Stimulated activated naive CD8-positive, alpha-beta T cell treated with anti-CD3 and anti-CD28 coated beads, Interleukin-15, amount 100 ng/mL, for 72 hours (primary cell): ENCODE data around the gene SUCO.
A peak's percentile ranks its signal among the peaks of the same experiment; 100 is the strongest.

Source experiments
- ATAC-seq: fragments of 150-1000 bp; cut with Tn5 transposase; 2 replicates; pipeline ENCODE4 v1.10.0; 2021; ENCODE audit warnings: mild to moderate bottlenecking, moderate library complexity
- DNase-seq, 2 donors: peaks; one replicate each; pipeline ENCODE4 v3.0.0; 2021 to 2022
- H3K27ac Mint-ChIP-seq, 2 donors: one replicate each; pipeline ENCODE4 v1.8.0; 2022; ENCODE audit warnings: mild to moderate bottlenecking in 2 of 2, mixed read lengths in 2 of 2, moderate library complexity in 2 of 2
- H3K27me3 Mint-ChIP-seq: one replicate; pipeline ENCODE4 v1.8.0; 2022; ENCODE audit warnings: mixed read lengths
- H3K4me1 Mint-ChIP-seq: one replicate; pipeline ENCODE4 v1.8.0; 2022; ENCODE audit warnings: mild to moderate bottlenecking, mixed read lengths
- H3K4me3 Mint-ChIP-seq, 2 donors: one replicate each; pipeline ENCODE4 v1.8.0; 2022; ENCODE audit warnings: mild to moderate bottlenecking in 2 of 2, mixed read lengths in 2 of 2, moderate library complexity in 1 of 2
- H3K9me3 Mint-ChIP-seq, 2 donors: one replicate each; pipeline ENCODE4 v1.8.0; 2022; ENCODE audit warnings: mixed read lengths in 2 of 2

SUCO gene

GRCh38 chr1:172507741-172508140, 25.2 kb upstream of the SUCO start:
- no peak overlapping the region for H3K4me3 Mint-ChIP-seq
- no peak for DNase-seq
- no peak for ATAC-seq
- no peaks in the 10 kb centered on the region for H3K9me3 Mint-ChIP-seq
- H3K27ac Mint-ChIP-seq, result no peak overlapping the region
- no peaks in the 10 kb centered on the region for H3K4me1 Mint-ChIP-seq
- no peaks in the 10 kb centered on the region for H3K27me3 Mint-ChIP-seq

- ATAC-seq, result no peak
- Mint-ChIP-seq H3K4me1 (no peaks in the 10 kb centered on the region), H3K4me3 (no peak overlapping the region), H3K27ac (no peak overlapping the region), H3K9me3 (no peaks in the 10 kb centered on the region), H3K27me3 (no peaks in the 10 kb centered on the region)
- DNase-seq, result no peak
Measured at GRCh38 chr1:172510479-172510878, 22.5 kb upstream of the SUCO start.

GRCh38 chr1:172512591-172512990, 20.4 kb upstream of the SUCO start:
- no peak overlapping the region for H3K27ac Mint-ChIP-seq
- no peaks in the 10 kb centered on the region for H3K4me1 Mint-ChIP-seq
- DNase-seq (no peak), ATAC-seq (no peak)
- H3K9me3 Mint-ChIP-seq, result no peaks in the 10 kb centered on the region
- H3K4me3 Mint-ChIP-seq, result no peak overlapping the region
- H3K27me3 Mint-ChIP-seq, result no peaks in the 10 kb centered on the region

GRCh38 chr1:172513479-172513878, 19.5 kb upstream of the SUCO start:
- ATAC-seq (no peak), DNase-seq (no peak)
- Mint-ChIP-seq H3K4me1 (no peaks in the 10 kb centered on the region), H3K27ac (no peak overlapping the region), H3K27me3 (no peaks in the 10 kb centered on the region), H3K9me3 (no peaks in the 10 kb centered on the region), H3K4me3 (no peak overlapping the region)

- Mint-ChIP-seq H3K4me3 (no peak overlapping the region), H3K4me1 (no peaks in the 10 kb centered on the region), H3K27ac (no peak overlapping the region), H3K9me3 (no peaks in the 10 kb centered on the region), H3K27me3 (no peaks in the 10 kb centered on the region)
- ATAC-seq, result no peak
- no peak for DNase-seq
Measured at GRCh38 chr1:172514108-172514507, 18.8 kb upstream of the SUCO start.

- Mint-ChIP-seq H3K9me3 (no peaks in the 10 kb centered on the region), H3K27ac (no peak overlapping the region), H3K4me3 (no peak overlapping the region), H3K27me3 (no peaks in the 10 kb centered on the region), H3K4me1 (no peaks in the 10 kb centered on the region)
- no peak for ATAC-seq
- DNase-seq, result no peak
Measured at GRCh38 chr1:172515436-172515835, 17.5 kb upstream of the SUCO start.

- no peaks in the 10 kb centered on the region for H3K27me3 Mint-ChIP-seq
- no peaks in the 10 kb centered on the region for H3K4me1 Mint-ChIP-seq
- no peak overlapping the region for H3K27ac Mint-ChIP-seq
- DNase-seq (no peak), ATAC-seq (no peak)
- H3K4me3 Mint-ChIP-seq, result no peak overlapping the region
- no peaks in the 10 kb centered on the region for H3K9me3 Mint-ChIP-seq
Measured at GRCh38 chr1:172515927-172516326, 17.0 kb upstream of the SUCO start.

GRCh38 chr1:172517081-172517480, 15.9 kb upstream of the SUCO start:
- no peak overlapping the region for H3K27ac Mint-ChIP-seq
- DNase-seq, result no peak
- ATAC-seq, result no peak
- H3K4me1 Mint-ChIP-seq, result no peaks in the 10 kb centered on the region
- H3K9me3 Mint-ChIP-seq, result no peaks in the 10 kb centered on the region
- no peaks in the 10 kb centered on the region for H3K27me3 Mint-ChIP-seq
- no peak overlapping the region for H3K4me3 Mint-ChIP-seq

GRCh38 chr1:172517545-172517944, 15.4 kb upstream of the SUCO start:
- Mint-ChIP-seq H3K27ac (no peak overlapping the region), H3K27me3 (no peaks in the 10 kb centered on the region), H3K4me3 (no peak overlapping the region), H3K9me3 (no peaks in the 10 kb centered on the region), H3K4me1 (no peaks in the 10 kb centered on the region)
- no peak for ATAC-seq
- DNase-seq, result no peak

GRCh38 chr1:172529304-172529703, 3.6 kb upstream of the SUCO start:
- peaks cover 22% of the 10 kb centered on the region for H3K4me1 Mint-ChIP-seq
- ATAC-seq, result no peak
- H3K4me3 Mint-ChIP-seq, result no peak overlapping the region
- DNase-seq, result no peak
- no peaks in the 10 kb centered on the region for H3K9me3 Mint-ChIP-seq
- peaks cover 9% of the 10 kb centered on the region for H3K27me3 Mint-ChIP-seq
- no peak overlapping the region for H3K27ac Mint-ChIP-seq

- H3K27me3 Mint-ChIP-seq, result peaks cover 9% of the 10 kb centered on the region
- no peaks in the 10 kb centered on the region for H3K9me3 Mint-ChIP-seq
- no peak overlapping the region for H3K4me3 Mint-ChIP-seq
- ATAC-seq (no peak), DNase-seq (no peak)
- peaks cover 28% of the 10 kb centered on the region for H3K4me1 Mint-ChIP-seq
- H3K27ac Mint-ChIP-seq, result no peak overlapping the region
Measured at GRCh38 chr1:172530000-172530399, 3.0 kb upstream of the SUCO start.

- H3K4me3 Mint-ChIP-seq, result peak overlapping the region; percentile 97 to 99
- ATAC-seq (no peak), DNase-seq (no peak)
- H3K27ac Mint-ChIP-seq, result peak overlapping the region; percentile 99 to 100
- H3K4me1 Mint-ChIP-seq, result peaks cover 42% of the 10 kb centered on the region
- H3K27me3 Mint-ChIP-seq, result peaks cover 9% of the 10 kb centered on the region
- no peaks in the 10 kb centered on the region for H3K9me3 Mint-ChIP-seq
Measured at GRCh38 chr1:172531412-172532182, 1.4 kb upstream of the SUCO start.

GRCh38 chr1:172532183-172532699, 709 bp upstream of the SUCO start:
- Mint-ChIP-seq H3K4me1 (peaks cover 46% of the 10 kb centered on the region), H3K27me3 (peaks cover 9% of the 10 kb centered on the region), H3K4me3 (peak overlapping the region; percentile 97 to 99), H3K9me3 (no peaks in the 10 kb centered on the region), H3K27ac (peak overlapping the region; percentile 99 to 100)
- peak; percentile 86 to 91 for DNase-seq
- ATAC-seq, result peak; percentile 82

GRCh38 chr1:172533513-172534151, 682 bp downstream of the SUCO start:
- peak in 1 of 2 donors; percentile 54 for DNase-seq
- H3K27ac Mint-ChIP-seq, result peak overlapping the region; percentile 93 to 100

GRCh38 chr1:172536256-172536655, 3.3 kb downstream of the SUCO start:
- Mint-ChIP-seq H3K27me3 (peaks cover 3% of the 10 kb centered on the region), H3K9me3 (no peaks in the 10 kb centered on the region), H3K27ac (no peak overlapping the region), H3K4me3 (no peak overlapping the region), H3K4me1 (peaks cover 57% of the 10 kb centered on the region)
- no peak for ATAC-seq
- no peak for DNase-seq

More at GRCh38 chr1:172533513-172534151, 682 bp downstream of the SUCO start:
- peak; percentile 15 for ATAC-seq
- peaks cover 54% of the 10 kb centered on the region for H3K4me1 Mint-ChIP-seq
- H3K9me3 Mint-ChIP-seq, result no peaks in the 10 kb centered on the region
- peaks cover 9% of the 10 kb centered on the region for H3K27me3 Mint-ChIP-seq
- peak overlapping the region; percentile 97 to 99 for H3K4me3 Mint-ChIP-seq

- Mint-ChIP-seq H3K4me3 (no peak overlapping the region), H3K9me3 (no peaks in the 10 kb centered on the region), H3K4me1 (peaks cover 57% of the 10 kb centered on the region), H3K27ac (no peak overlapping the region), H3K27me3 (no peaks in the 10 kb centered on the region)
- ATAC-seq, result no peak
- no peak for DNase-seq
Measured at GRCh38 chr1:172537366-172537765, 4.4 kb downstream of the SUCO start.
